ENCODE data around the gene GPANK1.
A peak's percentile ranks its signal among the peaks of the same experiment; 100 is the strongest.

GPANK1 gene

DNA sequence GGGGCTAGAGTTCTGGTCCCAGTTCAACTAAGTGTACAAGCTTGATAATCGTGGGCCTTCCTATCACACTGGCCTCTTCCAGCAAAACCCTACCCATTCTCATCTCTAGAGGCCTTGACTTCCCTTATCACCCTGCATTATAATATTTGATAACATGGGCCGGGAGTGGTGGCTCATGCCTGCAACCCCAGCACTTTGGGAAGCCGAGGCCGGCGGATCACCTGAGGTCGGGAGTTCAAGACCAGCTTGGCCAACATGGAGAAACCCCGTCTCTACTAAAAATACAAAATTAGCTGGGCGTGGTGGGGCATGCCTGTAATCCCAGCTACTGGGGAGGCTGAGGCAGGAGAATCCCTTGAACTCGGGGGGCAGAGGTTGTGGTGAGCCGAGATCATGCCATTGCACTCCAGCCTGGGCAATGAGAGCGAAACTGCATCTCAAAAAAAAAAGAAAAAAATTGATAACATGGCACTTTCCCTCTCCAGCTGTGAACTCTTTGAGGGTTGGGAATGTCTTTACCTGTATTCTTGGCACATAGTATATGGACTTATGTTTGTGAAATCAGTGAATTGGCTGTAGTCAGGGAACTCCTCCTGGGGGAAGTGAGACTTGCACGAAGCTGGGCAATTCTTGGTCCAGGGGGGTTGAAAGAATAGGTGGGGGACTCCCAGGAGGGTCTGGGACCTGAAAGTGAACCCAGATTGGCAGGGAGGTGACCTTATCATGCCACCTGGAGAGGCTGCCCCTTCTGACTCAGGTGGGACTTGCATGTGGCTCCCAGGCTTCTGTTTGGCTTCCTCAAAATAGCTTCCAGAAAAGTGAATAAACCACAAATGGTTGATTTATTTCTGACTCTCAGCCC lies 3.3 kb downstream of the GPANK1 start:
- DNase-seq, result no peak

DNA sequence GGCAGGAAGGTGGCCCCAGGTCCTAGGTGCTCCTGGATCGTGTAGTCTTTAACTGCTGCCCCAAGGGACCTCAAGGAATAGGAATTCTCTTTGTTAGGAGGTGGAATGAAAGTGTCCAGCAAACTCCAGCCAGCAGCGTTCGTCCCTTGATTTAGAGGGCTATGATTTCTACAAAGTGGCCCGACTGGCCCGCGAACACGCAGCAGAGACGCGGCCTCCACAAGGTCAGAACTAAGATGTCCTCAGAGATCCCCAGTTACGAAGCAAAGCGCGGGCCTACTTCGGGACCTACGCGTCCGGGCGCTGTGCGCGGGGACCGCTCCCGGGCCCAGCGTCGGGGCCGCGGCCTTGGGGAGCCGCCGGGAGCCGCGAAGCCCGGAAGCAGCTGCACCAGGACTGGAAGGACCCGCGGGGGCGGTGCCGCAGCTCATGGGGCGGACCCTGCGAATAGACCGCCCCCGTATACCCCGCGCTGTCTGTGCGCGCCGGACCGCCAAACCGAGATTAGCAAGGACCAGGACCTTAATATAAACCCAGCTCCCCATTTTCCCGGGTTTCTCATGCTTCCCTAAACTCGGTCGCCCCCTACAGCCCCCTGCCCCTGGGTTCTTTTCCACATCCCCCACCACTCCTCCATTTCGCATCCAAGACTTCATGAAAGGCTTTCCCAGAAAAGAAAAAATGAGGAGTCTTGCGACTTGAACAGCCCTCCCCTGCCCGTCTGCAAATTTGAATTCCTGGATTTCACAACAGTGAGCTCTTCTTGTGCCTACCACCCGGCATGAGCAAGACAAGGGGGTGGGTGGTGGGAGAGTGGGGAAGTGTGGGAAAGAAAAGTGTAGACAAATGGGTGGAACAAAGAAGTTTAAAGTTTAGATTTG lies 4.2 kb downstream of the GPANK1 start, which contains the start of gene C6orf47:
Gene C6orf47, minus strand, starts transcription at position 398 of the 881 bp plus-strand sequence. CDS start 831 bp downstream, outside the sequence.
- peak; percentile 77 for DNase-seq

DNA sequence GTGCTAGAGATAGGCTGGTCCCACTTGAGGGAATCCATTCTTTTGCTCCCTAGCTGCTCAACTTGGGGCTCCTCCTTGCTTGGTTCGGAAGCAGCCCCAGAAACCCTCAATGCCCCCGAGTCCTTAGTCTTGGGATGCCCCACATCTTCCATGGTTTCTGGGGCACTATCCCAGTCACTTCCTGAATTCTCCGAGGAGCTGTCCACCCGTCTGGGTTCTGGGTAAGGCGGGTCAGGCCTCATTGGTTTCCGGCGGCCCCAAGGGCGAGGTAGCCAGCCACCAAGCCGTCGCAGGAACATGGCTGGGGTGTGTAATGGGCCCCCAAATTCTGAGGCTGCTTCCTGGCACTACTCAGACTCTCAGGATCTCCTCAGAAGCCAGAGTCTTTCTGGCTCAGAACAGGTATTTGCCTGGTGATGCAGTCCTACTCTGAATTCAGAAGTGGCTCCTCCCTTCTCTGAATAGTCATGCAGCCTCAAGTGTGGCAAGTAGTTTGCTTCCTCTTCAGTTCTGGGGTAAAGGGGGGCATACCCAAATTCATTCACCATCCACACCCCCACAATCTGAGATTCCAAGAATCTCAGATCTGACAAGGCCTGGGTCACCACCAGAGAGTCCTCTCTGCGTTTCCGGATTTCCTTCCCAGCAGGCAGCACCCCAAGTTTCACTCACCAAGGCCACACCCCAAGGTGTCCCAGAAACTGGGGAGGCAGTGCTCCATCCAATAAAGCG lies 5.0 kb downstream of the GPANK1 start:
- DNase-seq, result no peak

DNA sequence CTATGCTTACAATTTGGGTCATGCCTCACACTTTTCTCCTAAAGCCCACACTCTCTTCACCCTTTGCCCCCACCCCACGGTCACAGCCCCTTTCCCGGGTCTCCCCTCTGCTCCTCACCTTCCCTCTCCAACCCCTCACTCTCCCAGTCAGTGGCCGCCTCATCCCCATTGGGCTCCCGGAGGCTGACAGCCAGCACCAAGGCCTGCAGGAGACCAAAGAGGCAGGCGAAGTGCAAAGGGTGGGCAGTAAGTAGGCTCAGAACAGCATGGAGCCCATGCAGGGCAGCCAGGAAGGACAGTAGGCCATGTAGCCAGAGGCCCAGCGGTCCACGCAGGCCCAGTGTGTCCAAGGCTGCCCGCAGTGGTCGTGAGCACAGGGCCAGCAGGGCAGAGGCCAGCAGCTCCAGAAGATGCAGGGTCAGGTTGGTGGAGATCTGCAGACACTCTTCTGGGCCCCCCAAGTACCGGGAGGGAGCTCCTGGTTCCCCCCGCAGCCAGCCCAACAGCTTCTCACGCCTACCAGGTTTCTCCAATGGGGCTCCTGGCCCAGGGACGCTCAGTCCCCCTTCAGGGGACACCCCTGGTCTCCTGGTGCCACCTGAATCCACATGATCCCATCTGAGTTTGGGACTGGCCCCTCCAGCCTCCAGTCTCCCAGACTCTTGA lies 5.7 kb downstream of the GPANK1 start:
- DNase-seq, result no peak

DNA sequence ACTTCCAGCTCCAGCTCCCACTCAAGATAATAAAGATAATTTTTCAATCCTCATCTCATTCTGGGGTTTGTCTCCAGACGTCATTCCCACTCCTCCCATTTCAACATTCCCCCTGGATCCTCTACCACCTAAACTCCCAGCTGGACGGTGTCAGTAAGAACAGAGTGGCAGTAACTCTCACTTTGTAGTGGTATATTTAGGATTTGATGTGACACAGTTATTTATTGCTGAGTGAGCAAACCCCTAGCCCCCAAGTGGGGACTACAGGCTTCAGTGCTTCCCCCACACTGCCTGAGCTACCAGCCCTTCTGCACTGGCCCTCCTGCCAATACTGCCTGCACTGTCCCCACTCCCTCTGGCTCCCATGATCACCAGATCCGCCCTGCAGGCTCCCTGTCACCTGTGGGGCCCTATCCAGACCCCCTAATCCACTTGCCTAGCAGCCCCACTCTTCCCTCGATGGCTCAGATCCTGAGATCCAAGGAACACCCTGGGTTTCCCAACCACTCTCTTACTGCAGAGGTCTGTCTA lies 6.6 kb downstream of the GPANK1 start:
- no peak for DNase-seq

DNA sequence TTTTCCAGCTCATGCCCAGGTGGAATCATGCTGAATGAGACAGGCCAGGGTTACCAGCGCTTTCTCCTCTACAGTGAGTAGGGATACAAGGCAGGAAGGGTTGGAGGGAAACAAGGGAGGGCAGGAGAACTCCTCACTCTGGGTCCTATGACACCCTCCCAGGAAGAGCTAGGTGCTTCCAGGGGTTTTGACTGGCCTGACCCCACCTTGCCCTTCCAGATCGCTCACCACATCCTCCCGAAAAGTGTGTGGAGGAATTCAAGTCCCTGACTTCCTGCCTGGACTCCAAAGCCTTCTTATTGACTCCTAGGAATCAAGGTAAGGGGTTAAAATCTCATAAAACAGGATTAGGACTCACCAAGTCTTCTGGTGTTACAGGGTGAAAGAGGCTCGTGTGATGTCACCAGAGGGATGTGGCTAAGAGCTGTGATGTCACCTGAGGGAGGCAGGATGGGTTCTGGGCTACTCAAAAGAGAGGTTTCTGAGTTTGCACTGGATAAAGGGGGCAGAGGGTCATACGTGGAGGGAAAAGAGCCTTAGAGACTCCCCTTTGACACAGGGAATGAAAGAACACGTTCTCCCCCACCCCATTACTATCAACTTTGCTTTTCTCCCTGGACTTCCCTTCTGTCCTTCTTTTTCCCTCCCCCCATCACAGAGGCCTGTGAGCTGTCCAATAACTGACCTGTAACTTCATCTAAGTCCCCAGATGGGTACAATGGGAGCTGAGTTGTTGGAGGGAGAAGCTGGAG lies 7.2 kb downstream of the GPANK1 start:
- DNase-seq, result no peak

DNA sequence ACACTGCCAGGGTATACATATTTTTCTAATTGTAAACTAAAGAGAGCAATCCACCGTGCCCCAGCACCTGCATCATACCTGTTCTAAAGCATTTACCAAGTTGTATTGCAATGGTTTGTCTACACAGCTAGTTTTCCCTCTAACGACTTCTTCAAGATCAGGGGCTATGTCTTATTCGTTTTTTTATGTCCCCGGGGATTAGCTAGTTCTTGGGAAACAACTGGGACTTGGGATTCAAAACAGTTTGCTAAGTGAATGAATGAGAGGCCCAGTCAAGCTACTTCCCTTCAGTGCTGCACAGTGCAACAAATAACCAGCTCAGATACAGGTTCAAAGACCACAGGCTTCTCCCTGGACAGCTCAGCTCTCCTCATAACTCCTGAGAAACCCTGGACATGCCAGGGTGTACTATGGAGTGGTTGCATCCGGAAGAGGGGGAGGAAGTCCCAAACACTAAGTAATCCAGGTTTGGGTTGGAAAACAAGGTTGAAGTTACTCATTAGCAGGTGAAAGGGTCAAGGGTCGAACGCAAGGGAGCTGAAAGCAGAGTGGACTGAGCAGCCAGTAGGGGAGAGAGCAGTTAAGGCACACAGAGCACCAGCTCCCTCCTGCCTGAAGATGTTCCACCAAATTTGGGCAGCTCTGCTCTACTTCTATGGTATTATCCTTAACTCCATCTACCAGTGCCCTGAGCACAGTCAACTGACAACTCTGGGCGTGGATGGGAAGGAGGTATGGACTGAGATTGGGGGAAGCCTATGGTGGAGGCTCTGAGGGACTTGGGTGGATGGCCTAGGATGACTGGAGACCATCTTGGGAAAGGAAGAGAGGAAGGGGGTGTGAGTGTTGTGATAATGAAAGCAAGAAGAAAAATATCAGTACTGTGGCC lies 9.2 kb downstream of the GPANK1 start, which contains the start of gene APOM:
Gene APOM, plus strand, starts transcription at position 546 of the 889 bp plus-strand sequence. Its CDS starts 73 bp downstream, at position 619.
- no peak for DNase-seq

DNA sequence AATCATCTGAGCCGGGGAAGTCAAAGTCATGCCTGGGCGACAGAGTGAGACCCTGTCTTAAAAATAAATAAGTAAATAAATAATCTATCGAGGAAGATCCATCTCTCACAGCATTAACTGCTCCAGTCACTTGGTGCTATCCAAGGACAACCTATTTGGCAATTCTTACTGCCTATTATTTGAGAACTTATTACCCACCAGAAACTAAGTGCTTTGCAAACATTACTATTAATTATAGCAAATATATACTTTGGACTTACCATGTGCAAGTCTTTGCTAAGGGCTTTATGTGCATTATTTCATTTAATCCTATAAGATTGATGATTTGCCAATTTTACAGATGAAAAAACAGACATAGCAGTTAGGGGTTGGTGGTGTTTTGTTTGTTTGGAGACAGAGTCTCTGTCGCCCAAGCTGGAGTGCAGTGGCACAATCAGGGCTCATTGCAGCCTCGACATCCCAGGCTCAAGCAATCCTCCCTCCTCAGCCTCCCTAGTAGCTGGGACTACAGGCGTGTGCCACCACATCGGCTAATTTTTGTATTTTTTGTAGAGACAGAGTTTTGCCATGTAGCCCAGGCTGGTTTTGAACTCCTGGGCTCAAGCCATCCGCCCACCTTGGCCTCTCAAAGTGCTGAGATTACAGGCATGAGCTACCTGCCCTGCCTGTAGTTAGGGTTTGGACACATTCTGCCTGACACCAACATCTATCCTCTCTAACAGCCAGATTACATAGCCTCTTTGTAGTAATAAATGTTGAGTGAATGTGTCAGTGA lies 10.0 kb downstream of the GPANK1 start:
- no peak for DNase-seq

DNA sequence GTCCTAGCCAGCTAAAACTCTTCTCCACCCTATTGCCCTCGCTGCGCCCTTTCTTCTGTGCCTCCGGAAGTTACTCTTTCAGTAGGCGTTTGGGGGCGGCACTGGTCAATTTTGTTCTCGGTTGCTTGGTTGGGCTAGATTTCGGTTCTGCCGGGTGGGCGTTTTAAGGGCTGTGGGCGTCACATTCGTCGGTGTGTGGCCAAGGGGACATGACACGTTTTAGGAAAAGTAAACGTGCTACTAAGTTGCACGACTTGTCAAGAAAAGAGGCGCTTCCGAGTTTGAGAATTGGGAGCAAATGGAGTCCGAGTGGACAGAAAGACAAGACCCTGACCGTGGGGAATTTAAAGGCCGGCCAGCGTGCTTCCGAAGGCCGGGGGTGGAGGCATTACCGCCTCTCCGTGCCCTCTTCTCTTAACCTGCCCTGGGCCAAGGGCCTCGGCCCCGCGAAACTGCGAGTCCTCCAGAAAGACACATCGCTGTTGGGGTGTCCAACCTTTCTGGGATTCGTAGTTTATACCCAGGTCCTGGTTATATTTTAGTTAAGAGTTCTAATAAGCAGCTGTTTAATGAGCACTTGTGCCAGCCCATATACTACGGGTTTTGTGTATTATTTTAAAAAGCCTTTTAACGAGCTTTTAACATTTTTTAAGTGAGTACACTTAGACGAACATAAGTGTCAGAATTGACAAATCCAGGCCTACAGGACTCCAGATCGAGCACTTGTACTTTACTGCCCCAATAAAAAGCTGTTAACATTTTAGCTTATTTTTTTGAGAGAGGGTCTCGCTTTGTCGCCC lies 11.7 kb downstream of the GPANK1 start:
- peak; percentile 81 for DNase-seq

DNA sequence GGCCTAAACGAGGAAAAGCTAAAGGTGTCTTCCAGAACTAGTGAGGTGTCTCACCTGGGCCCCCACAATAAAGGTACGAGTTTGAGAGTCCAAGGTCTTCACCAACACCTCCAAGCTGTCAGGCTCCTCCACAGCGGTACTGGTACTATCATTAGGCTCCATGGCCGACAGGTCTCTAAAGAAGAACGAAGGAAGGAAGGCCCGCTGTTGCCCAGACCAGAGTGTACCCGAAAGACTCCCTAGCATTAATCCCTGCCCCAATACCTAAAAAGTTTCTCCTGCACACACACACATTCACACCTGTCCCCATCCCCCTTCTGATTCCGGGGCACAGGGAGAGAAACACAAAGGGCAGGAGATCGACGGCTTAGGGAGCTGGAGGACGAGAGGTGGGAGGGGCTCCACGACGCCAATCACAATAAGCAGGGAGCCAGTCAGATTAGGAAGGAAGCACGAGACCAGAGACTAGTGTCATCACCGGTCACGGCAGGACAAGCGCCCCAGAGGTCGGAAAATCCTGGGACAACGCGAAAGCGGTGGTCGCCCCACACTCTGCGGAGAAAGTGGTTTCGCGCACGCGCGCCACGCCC lies 13.1 kb downstream of the GPANK1 start:
- no peak for DNase-seq

DNA sequence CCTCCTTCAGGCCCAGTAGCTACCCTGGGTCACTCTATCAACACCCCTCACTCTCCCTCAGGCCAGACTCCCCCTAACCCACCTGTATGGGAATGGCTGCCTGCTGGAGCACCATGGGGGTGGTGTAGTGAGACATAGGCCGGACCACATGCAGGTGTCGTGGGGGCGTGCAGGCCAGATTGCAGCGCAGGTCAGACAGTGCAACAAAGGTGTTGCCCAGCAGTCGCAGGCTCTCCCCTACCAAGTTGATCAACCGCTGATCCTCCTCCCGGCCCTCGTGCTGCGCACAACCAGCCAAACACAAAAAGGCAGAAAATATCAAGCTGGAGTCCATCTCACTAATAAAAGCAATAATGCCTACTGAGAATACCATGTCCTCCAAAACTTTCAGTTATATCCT lies 19.5 kb downstream of the GPANK1 start:
- DNase-seq, result no peak

DNA sequence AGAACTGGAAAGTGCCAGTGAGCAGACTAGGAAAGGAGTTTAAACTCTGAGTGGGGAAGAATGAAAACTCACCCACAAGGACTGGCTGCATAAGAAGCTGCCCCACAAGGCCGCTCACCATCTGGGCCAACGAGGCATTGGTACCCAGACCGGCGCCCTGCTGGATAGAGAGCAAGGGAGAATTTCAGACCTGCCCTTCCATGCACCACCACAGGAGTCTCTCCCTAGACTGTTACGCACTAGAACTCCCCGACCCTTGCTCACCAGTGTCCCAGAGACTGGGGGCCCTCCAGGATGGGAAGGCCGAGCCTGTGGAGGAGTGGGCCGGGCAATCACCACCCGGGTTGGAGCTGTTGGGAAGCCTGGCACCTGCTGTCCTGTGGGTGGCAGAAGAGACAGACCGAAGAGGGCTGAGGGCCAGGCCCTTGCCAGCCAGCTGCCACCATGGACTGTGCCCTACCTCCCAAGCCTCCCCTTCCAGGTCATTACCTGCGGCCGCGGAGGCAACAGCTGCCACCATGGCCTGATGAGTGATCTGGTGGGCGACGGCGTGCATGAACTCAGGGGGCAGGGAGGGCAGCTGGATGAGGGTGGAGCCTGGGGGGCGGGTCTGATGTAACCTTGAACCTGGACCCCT lies 20.9 kb downstream of the GPANK1 start:
- DNase-seq, result no peak

DNA sequence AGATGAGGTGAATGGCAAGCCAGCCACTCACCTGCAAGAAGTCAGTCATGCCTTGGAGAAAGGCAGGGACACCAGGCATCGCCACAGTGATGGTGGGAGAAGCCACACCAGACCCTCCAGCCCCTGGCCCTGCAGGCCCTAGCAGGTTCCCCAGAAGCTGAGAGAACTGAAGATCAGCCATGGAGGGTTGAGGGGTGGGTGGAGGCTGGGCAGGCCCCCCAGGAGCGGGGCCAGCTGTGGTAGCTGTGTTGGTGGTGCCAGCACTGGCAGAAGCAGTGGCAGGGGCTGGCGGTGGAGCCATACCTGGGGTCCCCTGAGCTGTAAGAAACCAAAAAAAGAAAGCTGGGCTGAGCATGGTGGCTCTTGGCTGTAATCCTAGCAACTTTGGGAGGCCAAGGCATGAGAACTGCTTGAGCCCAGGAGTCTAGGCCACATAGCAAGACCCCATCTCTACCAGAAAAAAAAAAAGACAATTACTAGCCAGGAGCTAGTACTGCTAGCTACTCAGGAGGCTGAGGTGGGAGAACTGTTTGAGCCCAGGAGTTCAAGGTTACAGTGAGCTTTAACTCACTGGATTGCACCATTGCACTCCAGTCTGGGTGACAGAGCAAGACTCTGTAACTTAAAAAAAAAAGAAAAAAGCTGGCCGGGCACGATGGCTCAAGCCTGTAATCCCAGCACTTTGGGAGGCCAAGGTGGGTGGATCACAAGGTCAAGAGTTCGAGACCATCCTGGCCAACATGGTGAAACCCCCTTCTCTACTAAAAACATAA lies 21.8 kb downstream of the GPANK1 start:
- no peak for DNase-seq

DNA sequence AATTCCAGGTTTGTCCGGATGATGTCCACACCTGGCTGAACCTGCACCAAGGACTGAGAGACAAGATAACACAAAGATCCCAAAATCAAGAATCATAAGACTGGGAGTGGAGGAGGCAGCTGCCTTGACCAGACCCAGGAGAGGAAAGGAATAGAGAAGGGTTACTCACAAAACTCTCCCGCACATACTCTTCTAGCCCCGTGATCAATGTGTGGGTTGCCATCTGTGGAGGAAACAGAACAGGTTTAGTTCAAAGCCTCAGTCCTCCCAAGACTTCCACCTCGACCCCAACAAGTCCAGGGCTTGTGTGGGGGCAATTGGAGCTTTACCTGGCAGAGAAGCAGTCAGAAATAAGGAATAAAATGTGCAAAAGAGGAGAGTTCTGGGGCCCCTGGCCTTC lies 23.4 kb downstream of the GPANK1 start:
- DNase-seq, result no peak

DNA sequence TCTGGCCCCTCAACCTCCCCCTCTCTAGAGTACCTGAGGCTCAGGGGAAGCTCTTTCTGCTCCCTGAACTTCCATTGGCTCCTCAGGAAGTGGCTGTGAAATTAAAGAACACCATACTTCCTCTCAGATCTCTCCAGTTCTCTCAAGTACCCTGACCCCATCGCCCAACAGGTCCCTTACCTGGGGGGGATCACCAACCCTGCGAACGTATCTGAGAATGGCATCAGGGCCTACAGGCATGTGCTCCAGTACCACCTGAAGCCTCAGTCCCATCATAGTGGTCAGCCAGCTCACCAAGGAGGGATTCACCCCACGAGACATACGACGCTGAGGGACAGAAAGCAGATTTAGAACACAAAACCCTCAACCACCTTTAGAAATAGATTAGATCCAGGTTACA lies 24.2 kb downstream of the GPANK1 start:
- no peak for DNase-seq

DNA sequence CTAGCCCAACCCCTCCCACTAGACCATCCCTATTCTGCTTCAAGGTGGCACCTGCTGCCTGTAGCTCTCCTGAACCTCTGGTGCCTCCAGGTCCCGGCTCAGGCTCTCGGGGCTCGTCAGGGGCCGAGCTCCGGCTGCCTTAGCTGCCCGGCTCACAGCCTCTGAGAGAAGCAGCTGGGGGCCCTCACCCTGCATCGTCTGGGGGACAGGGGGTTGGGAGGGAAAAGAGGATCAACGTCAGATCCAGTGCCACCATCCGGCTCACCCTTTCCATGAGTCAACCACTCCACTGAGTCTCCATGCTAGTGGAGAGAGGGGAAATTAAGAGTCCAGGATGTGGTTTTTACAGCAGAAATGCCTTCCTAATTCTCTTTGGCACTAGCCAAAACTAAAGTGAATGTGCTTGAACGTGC lies 25.3 kb downstream of the GPANK1 start:
- no peak for DNase-seq

DNA sequence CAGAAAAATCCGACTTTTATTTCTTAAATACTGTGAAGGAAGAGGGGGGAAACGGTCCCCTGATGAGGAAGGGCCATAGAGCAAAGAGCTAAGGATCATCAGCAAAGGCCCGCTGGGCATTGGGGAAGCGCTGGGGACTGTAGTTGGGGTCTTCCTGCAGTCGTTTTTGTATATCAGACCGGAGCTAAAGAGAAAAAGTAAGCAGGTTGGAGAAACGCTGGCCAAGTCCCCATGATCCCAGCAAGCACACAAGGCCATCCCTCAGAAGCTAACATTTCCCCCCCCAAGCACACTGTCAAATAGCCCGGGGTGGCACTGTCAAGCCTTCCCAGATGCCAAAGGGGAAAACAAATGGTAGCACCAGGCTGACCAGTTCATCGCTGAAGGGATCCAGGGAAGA lies 25.8 kb downstream of the GPANK1 start:
- DNase-seq, result no peak

All from stimulated activated CD4-positive, alpha-beta T cell treated with anti-CD3 and anti-CD28 coated beads, Interleukin-4, amount 100 ng/mL, for 1 hour (primary cell).